Calu3 (cell line): ENCODE data around the gene DNAH17. TPM values are rescaled to one million over a fixed set of nuclear protein-coding genes. Genes with fewer than 3 reads are reported as not detected.

ENCODE experiments used
- BruUV-seq: library from RNA; stranded (reverse); fragments of 400-500 nt; replicated peaks from 2 replicates; lab custom pipeline; 2021; lab: Mats Ljungman, UMichigan
- CTCF ChIA-PET: fragments of 300-600 bp; sonication (Branson Sonifier 250); formaldehyde crosslinking; loops from one replicate; lab custom pipeline; 2022; ENCODE audit warnings: antibody characterized with exemption; lab: Charles Lee
- DNase-seq: peaks from one replicate; pipeline ENCODE4 v3.0.0; 2022
- H3K27ac Mint-ChIP-seq: one replicate; pipeline ENCODE4 v1.8.0; 2022; ENCODE audit warnings: mixed read lengths; ENCODE audit not compliant: unreplicated experiment
- H3K27me3 Mint-ChIP-seq: one replicate; pipeline ENCODE4 v1.8.0; 2022; ENCODE audit warnings: mixed read lengths; ENCODE audit not compliant: unreplicated experiment
- H3K36me3 Mint-ChIP-seq: one replicate; pipeline ENCODE4 v1.8.0; 2022; ENCODE audit warnings: mild to moderate bottlenecking, moderate library complexity, mixed read lengths; ENCODE audit not compliant: insufficient read depth, unreplicated experiment
- H3K4me1 Mint-ChIP-seq: one replicate; pipeline ENCODE4 v1.8.0; 2022; ENCODE audit warnings: mild to moderate bottlenecking, low read depth, mixed read lengths; ENCODE audit not compliant: unreplicated experiment
- H3K4me3 Mint-ChIP-seq: one replicate; pipeline ENCODE4 v1.8.0; 2022; ENCODE audit warnings: mild to moderate bottlenecking, low read depth, moderate library complexity, mixed read lengths; ENCODE audit not compliant: unreplicated experiment
- H3K9me3 Mint-ChIP-seq: one replicate; pipeline ENCODE4 v1.8.0; 2022; ENCODE audit warnings: low read depth, mixed read lengths; ENCODE audit not compliant: unreplicated experiment
- CTCF ChIP-seq: fragments of 200-600 bp; IDR thresholded peaks from one replicate; pipeline ENCODE4 v1.8.0; 2022; ENCODE audit warnings: antibody characterized with exemption; ENCODE audit not compliant: unreplicated experiment
- intact Hi-C: fragments of 100-400 bp; cut with micrococcal nuclease; formaldehyde crosslinking; loops from one replicate; pipeline ENCODE4 v1.10.0; 2022; ENCODE audit not compliant: unreplicated experiment
- total RNA-seq: library from RNA; stranded (reverse); gene quantifications from 2 replicates; pipeline ENCODE4 v1.2.3, GENCODE V29; 2022

Gene DNAH17
- total RNA-seq, 1 experiment from 2014 or later: 0.19 TPM

- no TSS peak for BruUV-seq
- Mint-ChIP-seq H3K27me3 (peaks cover 23% of the 10 kb centered on the region), H3K4me3 (no peak overlapping the region), H3K36me3 (no peaks in the 10 kb centered on the region), H3K27ac (no peak overlapping the region), H3K9me3 (no peaks in the 10 kb centered on the region), H3K4me1 (no peaks in the 10 kb centered on the region)
- no peak for DNase-seq
- intact Hi-C loops: no loop called here
- CTCF ChIA-PET: interaction anchor here (0.6 kb wide), 1 partner anchor 43 kb away, joined by 4 read pairs; no protein-coding TSS in a partner anchor
- TF ChIP-seq CTCF: no peak
Measured at GRCh38 chr17:78555746-78556401, 21.3 kb downstream of the DNAH17 start.

- Mint-ChIP-seq H3K36me3 (peaks cover 10% of the 10 kb centered on the region), H3K9me3 (peaks cover 6% of the 10 kb centered on the region), H3K27ac (no peak overlapping the region), H3K27me3 (peaks cover 32% of the 10 kb centered on the region), H3K4me3 (no peak overlapping the region), H3K4me1 (no peaks in the 10 kb centered on the region)
- no peak for DNase-seq
- TF ChIP-seq CTCF: no peak
- no TSS peak for BruUV-seq
- intact Hi-C loops: no loop called here
- CTCF ChIA-PET: interaction anchor here (1.0 kb wide), 1 partner anchor 13 kb away, joined by 5 read pairs; no protein-coding TSS in a partner anchor
Measured at GRCh38 chr17:78550464-78550863, 26.7 kb downstream of the DNAH17 start.

GRCh38 chr17:78548725-78549124, 28.5 kb downstream of the DNAH17 start:
- no TSS peak for BruUV-seq

GRCh38 chr17:78547035-78547434, 30.2 kb downstream of the DNAH17 start:
- Mint-ChIP-seq H3K4me1 (peaks cover under 1% of the 10 kb centered on the region), H3K27me3 (peaks cover 24% of the 10 kb centered on the region), H3K9me3 (peaks cover 6% of the 10 kb centered on the region), H3K27ac (no peak overlapping the region), H3K36me3 (peaks cover 12% of the 10 kb centered on the region), H3K4me3 (no peak overlapping the region)
- CTCF ChIA-PET: interaction anchor here (0.6 kb wide), 2 partner anchors 13 to 1705 kb away, joined by 3 read pairs; no protein-coding TSS in a partner anchor
- intact Hi-C loops: no loop called here
- no peak for TF ChIP-seq CTCF
- no peak for DNase-seq
- no TSS peak for BruUV-seq

More at GRCh38 chr17:78548725-78549124, 28.5 kb downstream of the DNAH17 start:
- intact Hi-C loops: no loop called here
- DNase-seq: no peak
- TF ChIP-seq CTCF: no peak
- H3K27ac Mint-ChIP-seq: no peak overlapping the region
- peaks cover 6% of the 10 kb centered on the region for H3K9me3 Mint-ChIP-seq
- peaks cover 10% of the 10 kb centered on the region for H3K36me3 Mint-ChIP-seq
- CTCF ChIA-PET: interaction anchor here (1.1 kb wide), 1 partner anchor 11 kb away, joined by 4 read pairs; no protein-coding TSS in a partner anchor
- H3K4me1 Mint-ChIP-seq: no peaks in the 10 kb centered on the region
- peaks cover 24% of the 10 kb centered on the region for H3K27me3 Mint-ChIP-seq
- no peak overlapping the region for H3K4me3 Mint-ChIP-seq
